PC-3 (cell line): ENCODE data around the gene DLEU7. TPM values are rescaled to one million over a fixed set of nuclear protein-coding genes. Genes with fewer than 3 reads are reported as not detected.

Source experiments
- ATAC-seq: fragments of 200-7000 bp; cut with Tn5 transposase; 2 replicates; pipeline ENCODE4 v1.9.1; 2020; ENCODE audit warnings: mild to moderate bottlenecking, moderate library complexity
- BruUV-seq: library from RNA; stranded (reverse); fragments of 400-500 nt; replicated peaks from 2 replicates; lab custom pipeline; 2021; lab: Mats Ljungman, UMichigan
- CTCF ChIA-PET: fragments of 300-600 bp; sonication (Branson Sonifier 250); formaldehyde crosslinking; loops from one replicate; lab custom pipeline; 2022; ENCODE audit warnings: antibody characterized with exemption; lab: Charles Lee
- POLR2A ChIA-PET: fragments of 300-600 bp; sonication (Branson Sonifier 250); formaldehyde crosslinking; loops from one replicate; lab custom pipeline; 2022; ENCODE audit warnings: antibody characterized with exemption; ENCODE audit not compliant: unreplicated experiment; lab: Charles Lee
- DNase-seq: peaks from one replicate; pipeline ENCODE4 v3.0.0-alpha.2; 2015
- H2AFZ ChIP-seq: fragments of 300-600 bp; sonication (generic); 2 replicates; pipeline ENCODE4 v1.6.0; 2016; ENCODE audit warnings: antibody characterized with exemption, low read length
- H3F3A ChIP-seq: fragments of 300-600 bp; sonication (generic); one replicate; pipeline ENCODE4 v1.6.0; 2017; ENCODE audit warnings: antibody characterized with exemption, low read length, control low read depth, mild to moderate bottlenecking; ENCODE audit not compliant: unreplicated experiment
- H3K27ac ChIP-seq: fragments of 300-600 bp; sonication (generic); 2 replicates; pipeline ENCODE4 v1.5.1; 2016; ENCODE audit warnings: mild to moderate bottlenecking, low read length
- H3K27me3 ChIP-seq: fragments of 300-600 bp; sonication (generic); 2 replicates; pipeline ENCODE4 v1.6.1; 2016; ENCODE audit warnings: low read length, mixed read lengths
- H3K36me3 ChIP-seq: fragments of 300-600 bp; sonication (generic); 2 replicates; pipeline ENCODE4 v1.6.1; 2016; ENCODE audit warnings: low read depth, mixed run types, low read length, mixed read lengths
- H3K4me1 ChIP-seq: fragments of 300-600 bp; sonication (generic); 2 replicates; pipeline ENCODE4 v1.5.1; 2016; ENCODE audit warnings: low read length; ENCODE audit not compliant: insufficient read depth
- H3K4me2 ChIP-seq: fragments of 300-600 bp; sonication (generic); 2 replicates; pipeline ENCODE4 v1.6.0; 2016; ENCODE audit warnings: low read length
- H3K4me3 ChIP-seq: fragments of 300-600 bp; sonication (generic); 2 replicates; pipeline ENCODE4 v1.5.1; 2016; ENCODE audit warnings: mild to moderate bottlenecking, low read length, mixed read lengths
- H3K79me2 ChIP-seq: fragments of 300-600 bp; sonication (generic); 2 replicates; pipeline ENCODE4 v1.6.1; 2017; ENCODE audit warnings: low read length, mixed read lengths
- H3K9ac ChIP-seq: fragments of 300-600 bp; sonication (generic); 2 replicates; pipeline ENCODE4 v1.6.0; 2016; ENCODE audit warnings: mild to moderate bottlenecking, low read length
- H3K9me2 ChIP-seq: fragments of 300-600 bp; sonication (generic); replicated peaks from 2 replicates; pipeline ENCODE4 v1.6.1; 2016; ENCODE audit warnings: mixed run types, low read length, mixed read lengths
- H3K9me3 ChIP-seq: fragments of 300-600 bp; sonication (generic); 2 replicates; pipeline ENCODE4 v1.6.1; 2016; ENCODE audit warnings: low read length, mixed read lengths
- H4K20me1 ChIP-seq: fragments of 300-600 bp; sonication (generic); 2 replicates; pipeline ENCODE4 v1.6.1; 2016; ENCODE audit warnings: low read length, mixed read lengths
- EZH2 ChIP-seq: fragments of 300-600 bp; sonication (generic); IDR thresholded peaks from one replicate; pipeline ENCODE4 v1.6.1; 2017; ENCODE audit warnings: antibody characterized with exemption, mild to moderate bottlenecking, low read length; ENCODE audit not compliant: unreplicated experiment
- EZH2phosphoT487 ChIP-seq: fragments of 300-600 bp; sonication (generic); IDR thresholded peaks from 2 replicates; pipeline ENCODE4 v1.6.1; 2018; ENCODE audit warnings: mild to moderate bottlenecking, antibody characterized with exemption, low read length, borderline replicate concordance
- intact Hi-C: fragments of 100-400 bp; cut with micrococcal nuclease; formaldehyde crosslinking; loops from 2 replicates; pipeline ENCODE4 v1.9.0; 2023
- total RNA-seq: library from RNA; depleted of rRNA; stranded (reverse); fragments of >200 nt; gene quantifications from 2 replicates; pipeline ENCODE4 v1.2.3, GENCODE V29; 2014
- TF ChIP-seq, protein P1 (sequence below): fragments of 300-600 bp; sonication (generic); conservative IDR thresholded peaks from 2 replicates; pipeline ENCODE4 v1.5.1; 2017; ENCODE audit warnings: antibody characterized with exemption, low read depth, mild to moderate bottlenecking, low read length

The DLEU7 gene
- total RNA-seq, 1 experiment from 2014 or later = not detected

DNA sequence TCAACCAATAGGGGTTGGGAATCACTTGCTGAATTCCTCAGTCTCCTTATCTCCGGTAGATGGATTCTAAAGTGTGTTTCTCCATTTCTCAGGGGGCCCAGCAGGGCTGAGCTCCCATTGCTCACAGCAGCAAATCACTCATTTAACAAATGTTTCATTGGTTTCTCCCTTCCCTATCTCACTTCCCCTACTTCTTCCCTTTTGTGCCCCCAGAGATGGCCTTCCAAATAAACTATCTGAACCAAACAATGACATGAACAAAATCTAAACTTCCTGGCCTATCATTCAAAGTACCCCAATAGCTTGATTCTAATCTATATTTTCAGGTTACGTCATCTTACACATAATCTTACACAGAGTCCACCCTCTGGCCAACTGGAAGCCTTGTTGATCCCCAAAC, 60.4 kb downstream of the DLEU7 start:
- Histone ChIP-seq H3K36me3 (no peaks in the 10 kb centered on the region), H3K79me2 (no peaks in the 10 kb centered on the region), H3K9me3 (no peaks in the 10 kb centered on the region), H3K9ac (no peak overlapping the region), H3K27ac (no peak overlapping the region), H2AFZ (no peak overlapping the region), H3K27me3 (peaks cover 21% of the 10 kb centered on the region), H4K20me1 (no peaks in the 10 kb centered on the region), H3K9me2 (no peaks in the 10 kb centered on the region), H3K4me3 (no peak overlapping the region), H3K4me1 (no peaks in the 10 kb centered on the region), H3K4me2 (no peak overlapping the region), H3F3A (no peaks in the 10 kb centered on the region)
- no peak for TF ChIP-seq EZH2phosphoT487
- TF ChIP-seq EZH2 = no peak
- TF ChIP-seq, protein P1, sequence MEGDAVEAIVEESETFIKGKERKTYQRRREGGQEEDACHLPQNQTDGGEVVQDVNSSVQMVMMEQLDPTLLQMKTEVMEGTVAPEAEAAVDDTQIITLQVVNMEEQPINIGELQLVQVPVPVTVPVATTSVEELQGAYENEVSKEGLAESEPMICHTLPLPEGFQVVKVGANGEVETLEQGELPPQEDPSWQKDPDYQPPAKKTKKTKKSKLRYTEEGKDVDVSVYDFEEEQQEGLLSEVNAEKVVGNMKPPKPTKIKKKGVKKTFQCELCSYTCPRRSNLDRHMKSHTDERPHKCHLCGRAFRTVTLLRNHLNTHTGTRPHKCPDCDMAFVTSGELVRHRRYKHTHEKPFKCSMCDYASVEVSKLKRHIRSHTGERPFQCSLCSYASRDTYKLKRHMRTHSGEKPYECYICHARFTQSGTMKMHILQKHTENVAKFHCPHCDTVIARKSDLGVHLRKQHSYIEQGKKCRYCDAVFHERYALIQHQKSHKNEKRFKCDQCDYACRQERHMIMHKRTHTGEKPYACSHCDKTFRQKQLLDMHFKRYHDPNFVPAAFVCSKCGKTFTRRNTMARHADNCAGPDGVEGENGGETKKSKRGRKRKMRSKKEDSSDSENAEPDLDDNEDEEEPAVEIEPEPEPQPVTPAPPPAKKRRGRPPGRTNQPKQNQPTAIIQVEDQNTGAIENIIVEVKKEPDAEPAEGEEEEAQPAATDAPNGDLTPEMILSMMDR = no peak
- POLR2A ChIA-PET = interaction anchor here (0.6 kb wide), 1 partner anchor 752 kb away, joined by 3 read pairs; no protein-coding TSS in a partner anchor
- ATAC-seq = no peak
- no TSS peak for BruUV-seq
- intact Hi-C loops = no loop called here
- no peak for DNase-seq
- CTCF ChIA-PET = no interaction called here

DNA sequence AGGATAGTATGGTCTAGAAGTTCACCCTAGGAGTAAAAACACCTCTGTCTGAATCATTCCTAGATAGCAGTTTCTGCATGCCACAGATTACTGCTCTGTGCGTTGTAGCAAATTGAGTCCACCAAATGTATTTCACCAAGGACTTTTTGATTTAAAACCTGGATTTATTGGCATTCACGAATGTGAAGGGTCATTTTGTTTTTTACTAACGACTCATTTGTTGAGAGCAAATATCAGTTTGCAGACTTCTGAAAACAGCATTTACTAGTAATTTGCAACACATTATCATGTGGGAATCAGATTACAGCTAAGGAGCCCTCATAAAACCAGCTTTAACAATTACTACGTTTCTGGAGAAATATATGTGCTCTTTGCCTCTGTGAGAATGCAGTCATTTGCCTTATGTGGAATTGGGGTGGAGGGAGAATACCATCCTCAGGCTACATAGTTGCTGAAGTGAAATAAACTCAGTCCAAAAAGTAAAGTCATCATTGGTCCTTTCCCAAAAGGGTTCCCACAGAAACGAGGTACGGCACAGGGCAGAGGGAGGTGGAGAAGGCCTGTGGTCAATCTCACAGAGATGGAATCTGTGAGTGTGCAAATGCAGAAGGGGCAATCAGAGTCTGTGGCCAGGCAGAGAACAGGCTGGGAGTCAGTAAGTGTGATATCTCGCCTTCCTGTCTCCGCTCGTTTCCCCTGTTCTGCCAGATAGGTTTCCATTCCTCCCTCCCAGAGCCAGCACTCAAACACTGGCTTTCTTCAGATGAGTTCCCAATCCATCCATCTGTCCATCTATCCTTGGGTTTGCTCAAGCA, 63.1 kb downstream of the DLEU7 start:
- BruUV-seq = no TSS peak
- Histone ChIP-seq H3F3A (no peaks in the 10 kb centered on the region), H3K9me2 (no peaks in the 10 kb centered on the region), H3K4me1 (no peaks in the 10 kb centered on the region), H3K4me3 (no peak overlapping the region), H3K27me3 (peaks cover 30% of the 10 kb centered on the region), H3K27ac (no peak overlapping the region), H4K20me1 (no peaks in the 10 kb centered on the region), H3K79me2 (no peaks in the 10 kb centered on the region), H2AFZ (no peak overlapping the region), H3K4me2 (no peak overlapping the region), H3K9me3 (no peaks in the 10 kb centered on the region), H3K9ac (no peak overlapping the region), H3K36me3 (no peaks in the 10 kb centered on the region)
- DNase-seq (no peak), ATAC-seq (no peak)
- ChIA-PET CTCF (no interaction called here), POLR2A (no interaction called here)
- TF ChIP-seq EZH2 (no peak), EZH2phosphoT487 (no peak)
- TF ChIP-seq, protein P1 = no peak
- intact Hi-C loops = no loop called here
